ENCODE measurements around the gene XPNPEP2.

Gene XPNPEP2

GRCh38 chrX:129779747-129780146 is 41.0 kb downstream of the XPNPEP2 start, which contains the start of gene SASH3:
SASH3 (plus strand) TSS chrX:129779949; CDS start chrX:129780098, 149 bp downstream.
- peak; percentile 43 for DNase-seq (ENCODE audit: extremely low spot score)
- CTCF ChIA-PET = no interaction called here
- POLR2A ChIA-PET = interaction anchor here (1.4 kb wide), 1 partner anchor 16 kb away, joined by 3 read pairs; no protein-coding TSS in a partner anchor

GRCh38 chrX:129780441-129781105 is 41.8 kb downstream of the XPNPEP2 start:
- ChIA-PET CTCF (interaction anchor here (1.1 to 3.7 kb wide), 6 partner anchors 11 to 175 kb away, joined by 3 to 15 read pairs (median 4); no protein-coding TSS in a partner anchor), POLR2A (interaction anchor here (0.6 to 1.7 kb wide), 6 partner anchors 8 to 267 kb away, joined by 3 to 7 read pairs (median 4); no protein-coding TSS in a partner anchor)
- TF ChIP-seq CTCF (IDR thresholded peaks at IDR 0.05; ENCODE audit: control extremely low read depth, extremely low read depth, low read depth, missing control alignments) = no peak
- DNase-seq (ENCODE audit: extremely low spot score) = no peak

More at GRCh38 chrX:129779747-129780146, 41.0 kb downstream of the XPNPEP2 start, which contains the start of gene SASH3:
- TF ChIP-seq CTCF (IDR thresholded peaks at IDR 0.05; ENCODE audit: control extremely low read depth, extremely low read depth, low read depth, missing control alignments) = no peak

GRCh38 chrX:129781134-129781672 is 42.4 kb downstream of the XPNPEP2 start:
- CTCF ChIA-PET = interaction anchor here (0.8 to 3.7 kb wide), 10 partner anchors 8 to 176 kb away, joined by 3 to 15 read pairs (median 4); no protein-coding TSS in a partner anchor
- no peak for TF ChIP-seq CTCF (IDR thresholded peaks at IDR 0.05; ENCODE audit: control extremely low read depth, extremely low read depth, low read depth, missing control alignments)
- POLR2A ChIA-PET = interaction anchor here (0.6 to 1.7 kb wide), 7 partner anchors 8 to 268 kb away, joined by 3 to 7 read pairs (median 3); no protein-coding TSS in a partner anchor
- peak; percentile 81 for DNase-seq (ENCODE audit: extremely low spot score)

DNA sequence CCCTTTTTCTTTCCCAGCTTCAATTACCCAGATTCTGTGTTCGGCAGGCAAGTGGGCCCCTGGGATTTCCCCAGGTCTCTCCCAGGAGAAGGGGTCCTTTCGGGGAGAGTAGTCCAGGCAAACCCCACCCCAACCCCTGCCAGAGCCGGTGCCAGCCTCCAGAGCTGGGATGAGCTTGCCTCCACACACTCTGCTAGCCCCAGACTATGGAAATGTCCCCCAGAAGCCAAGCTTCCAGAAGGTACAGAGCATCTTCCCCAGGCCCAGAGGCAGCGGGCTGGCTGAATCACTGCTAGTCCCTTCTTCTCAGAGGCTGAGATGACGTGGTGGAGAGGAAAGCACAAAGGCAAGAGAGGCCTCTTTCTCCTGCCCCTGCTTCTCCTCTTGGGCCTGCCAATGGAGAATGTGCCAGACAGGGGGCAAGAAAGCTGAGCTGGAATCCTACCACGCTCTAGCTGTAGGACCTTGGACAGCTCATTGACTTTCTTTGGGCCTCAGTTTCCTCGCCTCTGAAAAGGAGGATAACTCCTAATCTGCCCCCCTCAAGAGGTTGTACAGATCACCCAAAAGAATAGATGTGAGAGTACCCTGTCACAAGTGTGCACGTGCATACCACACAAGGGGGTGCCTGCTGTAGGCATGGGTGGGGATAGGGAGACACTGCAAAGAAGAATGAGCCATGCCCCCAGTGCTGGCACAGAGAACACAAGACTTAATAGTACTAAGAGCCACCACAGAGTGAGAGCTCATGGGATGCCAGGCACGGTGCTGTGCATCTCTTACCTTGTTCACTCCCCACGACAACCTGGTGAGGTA is 43.1 kb downstream of the XPNPEP2 start:
- no peak for DNase-seq (ENCODE audit: extremely low spot score)
- POLR2A ChIA-PET = interaction anchor here (0.7 to 1.7 kb wide), 3 partner anchors 9 to 201 kb away, joined by 3 to 7 read pairs (median 5); no protein-coding TSS in a partner anchor
- CTCF ChIA-PET = interaction anchor here (0.8 to 3.9 kb wide), 11 partner anchors 7 to 177 kb away, joined by 3 to 17 read pairs (median 4); no protein-coding TSS in a partner anchor
- no peak for TF ChIP-seq CTCF (IDR thresholded peaks at IDR 0.05; ENCODE audit: control extremely low read depth, extremely low read depth, low read depth, missing control alignments)

- POLR2A ChIA-PET = no interaction called here
- no peak for TF ChIP-seq CTCF (IDR thresholded peaks at IDR 0.05; ENCODE audit: control extremely low read depth, extremely low read depth, low read depth, missing control alignments)
- DNase-seq (ENCODE audit: extremely low spot score) = no peak
- CTCF ChIA-PET = interaction anchor here (1.1 to 3.9 kb wide), 4 partner anchors 8 to 177 kb away, joined by 3 to 17 read pairs (median 12); no protein-coding TSS in a partner anchor
Observed at GRCh38 chrX:129782706-129783105, 43.9 kb downstream of the XPNPEP2 start.

GRCh38 chrX:129783291-129783713 is 44.5 kb downstream of the XPNPEP2 start:
- no peak for DNase-seq (ENCODE audit: extremely low spot score)
- ChIA-PET POLR2A (no interaction called here), CTCF (interaction anchor here (1.1 to 3.9 kb wide), 5 partner anchors 9 to 178 kb away, joined by 3 to 17 read pairs (median 10); no protein-coding TSS in a partner anchor)
- no peak for TF ChIP-seq CTCF (IDR thresholded peaks at IDR 0.05; ENCODE audit: control extremely low read depth, extremely low read depth, low read depth, missing control alignments)

All from GM10248 (cell line).